Urinary bladder (tissue), 4 donors: Measurements from ENCODE around the gene KRT35. TPM values are rescaled to one million over a fixed set of nuclear protein-coding genes. Genes with fewer than 3 reads are reported as not detected.

ENCODE experiments used
- DNase-seq: peaks from one replicate; pipeline ENCODE4 v3.0.0-alpha.2; 2015; ENCODE audit errors: extremely low spot score
- H3K27ac ChIP-seq: one replicate; pipeline ENCODE4 v1.5.1; 2013; ENCODE audit warnings: low read depth, mild to moderate bottlenecking, moderate library complexity
- H3K36me3 ChIP-seq: one replicate; pipeline ENCODE4 v1.6.1; 2013; ENCODE audit warnings: mild to moderate bottlenecking, moderate library complexity; ENCODE audit not compliant: insufficient read depth
- H3K4me1 ChIP-seq: one replicate; pipeline ENCODE4 v1.6.1; 2013; ENCODE audit warnings: mild to moderate bottlenecking, moderate library complexity; ENCODE audit not compliant: insufficient read depth
- H3K4me3 ChIP-seq: one replicate; pipeline ENCODE4 v1.5.1; 2013; ENCODE audit warnings: low read depth, low read length
- WGBS: extraction: QIAGEN DNeasy Blood & Tissue Kit; methylation state at CpG from one replicate; pipeline ENCODE4 v1.1.7; 2013; 5-methylcytosine and 5-hydroxymethylcytosine counted together
- polyA plus RNA-seq: library from polyadenylated mRNA; stranded (reverse); fragments of 200-250 nt; gene quantifications from one replicate; pipeline ENCODE4 v1.2.3, GENCODE V29; 2013
- total RNA-seq: library from RNA; depleted of rRNA; stranded (reverse); fragments of >200 nt; gene quantifications from one replicate; pipeline ENCODE4 v1.2.3, GENCODE V29; 2014
- donor health status: healthy with polysubstance abuse.
- donor health status: healthy.

KRT35 gene
- total and polyA plus RNA-seq, 2 donors: not detected

- no peak for DNase-seq
- no peak overlapping the region for H3K4me3 ChIP-seq
- H3K4me1 ChIP-seq: no peaks in the 10 kb centered on the region
- no peaks in the 10 kb centered on the region for H3K36me3 ChIP-seq
- H3K27ac ChIP-seq: no peak overlapping the region
These were observed 12.6 kb downstream of the KRT35 start for GRCh38 chr17:41468346-41468745.

- WGBS: 75% methylated on average over 4 of the region's 4 CpGs
- no peak overlapping the region for H3K27ac ChIP-seq
These were observed 13.4 kb downstream of the KRT35 start for GRCh38 chr17:41467561-41467960.

GRCh38 chr17:41466988-41467387 is 14.0 kb downstream of the KRT35 start, which contains the start of gene KRT32:
Gene KRT32, minus strand, starts transcription at chr17:41467386. Its CDS starts 61 bp downstream, at chr17:41467325.
- no peaks in the 10 kb centered on the region for H3K4me1 ChIP-seq
- no peak within 1 kb of the TSS for H3K4me3 ChIP-seq
- WGBS: 94% methylated on average over 14 of the region's 14 CpGs
- no peak for DNase-seq
- H3K27ac ChIP-seq: no peak within 1 kb of the TSS
- no peaks in the 10 kb centered on the region for H3K36me3 ChIP-seq

More at GRCh38 chr17:41467561-41467960, 13.4 kb downstream of the KRT35 start:
- Histone ChIP-seq H3K4me3 (no peak overlapping the region), H3K36me3 (no peaks in the 10 kb centered on the region), H3K4me1 (no peaks in the 10 kb centered on the region)
- DNase-seq: no peak

GRCh38 chr17:41464682-41465081 is 16.3 kb downstream of the KRT35 start:
- WGBS: 22% methylated on average over 6 of the region's 6 CpGs

GRCh38 chr17:41464173-41464572 is 16.8 kb downstream of the KRT35 start:
- H3K36me3 ChIP-seq: no peaks in the 10 kb centered on the region
- no peak overlapping the region for H3K4me3 ChIP-seq
- 87% methylated on average over 11 of the region's 11 CpGs for WGBS
- no peak overlapping the region for H3K27ac ChIP-seq
- no peak for DNase-seq
- no peaks in the 10 kb centered on the region for H3K4me1 ChIP-seq

More at GRCh38 chr17:41464682-41465081, 16.3 kb downstream of the KRT35 start:
- Histone ChIP-seq H3K4me3 (no peak overlapping the region), H3K36me3 (no peaks in the 10 kb centered on the region), H3K4me1 (no peaks in the 10 kb centered on the region), H3K27ac (no peak overlapping the region)
- DNase-seq: no peak

- H3K4me3 ChIP-seq: no peak overlapping the region
- no peak overlapping the region for H3K27ac ChIP-seq
- no peaks in the 10 kb centered on the region for H3K4me1 ChIP-seq
- WGBS: 92% methylated on average over 8 of the region's 8 CpGs
- no peaks in the 10 kb centered on the region for H3K36me3 ChIP-seq
- DNase-seq: no peak
These were observed 17.2 kb downstream of the KRT35 start for GRCh38 chr17:41463746-41464145.

- no peaks in the 10 kb centered on the region for H3K4me1 ChIP-seq
- H3K4me3 ChIP-seq: no peak overlapping the region
- no peak for DNase-seq
- H3K27ac ChIP-seq: no peak overlapping the region
- no peaks in the 10 kb centered on the region for H3K36me3 ChIP-seq
- 83% methylated on average over 15 of the region's 15 CpGs for WGBS
These were observed 18.2 kb downstream of the KRT35 start for GRCh38 chr17:41462705-41463104.

GRCh38 chr17:41457676-41458075 is 23.3 kb downstream of the KRT35 start:
- H3K4me1 ChIP-seq: no peaks in the 10 kb centered on the region

GRCh38 chr17:41456204-41456603 is 24.7 kb downstream of the KRT35 start:
- no peak overlapping the region for H3K4me3 ChIP-seq
- H3K36me3 ChIP-seq: no peaks in the 10 kb centered on the region
- no peak for DNase-seq
- 90% methylated on average over 3 of the region's 3 CpGs for WGBS
- H3K27ac ChIP-seq: no peak overlapping the region
- no peaks in the 10 kb centered on the region for H3K4me1 ChIP-seq

More at GRCh38 chr17:41457676-41458075, 23.3 kb downstream of the KRT35 start:
- no peak for DNase-seq
- no peaks in the 10 kb centered on the region for H3K36me3 ChIP-seq
- WGBS: 73% methylated on average over 4 of the region's 4 CpGs
- H3K27ac ChIP-seq: no peak overlapping the region
- no peak overlapping the region for H3K4me3 ChIP-seq

GRCh38 chr17:41455236-41455635 is 25.7 kb downstream of the KRT35 start:
- H3K27ac ChIP-seq: no peak overlapping the region
- H3K36me3 ChIP-seq: no peaks in the 10 kb centered on the region
- H3K4me3 ChIP-seq: no peak overlapping the region
- WGBS: 80% methylated on average over 1 of the region's 1 CpG
- DNase-seq: no peak
- no peaks in the 10 kb centered on the region for H3K4me1 ChIP-seq

- no peak for DNase-seq
- 93% methylated on average over 3 of the region's 3 CpGs for WGBS
These were observed 27.9 kb downstream of the KRT35 start for GRCh38 chr17:41453066-41453465.

GRCh38 chr17:41452281-41452680 is 28.7 kb downstream of the KRT35 start:
- 68% methylated on average over 4 of the region's 4 CpGs for WGBS
- no peaks in the 10 kb centered on the region for H3K4me1 ChIP-seq
- H3K36me3 ChIP-seq: no peaks in the 10 kb centered on the region
- no peak overlapping the region for H3K27ac ChIP-seq
- H3K4me3 ChIP-seq: no peak overlapping the region
- no peak for DNase-seq

More at GRCh38 chr17:41453066-41453465, 27.9 kb downstream of the KRT35 start:
- Histone ChIP-seq H3K4me3 (no peak overlapping the region), H3K27ac (no peak overlapping the region), H3K36me3 (no peaks in the 10 kb centered on the region), H3K4me1 (no peaks in the 10 kb centered on the region)

- no peak overlapping the region for H3K4me3 ChIP-seq
- H3K4me1 ChIP-seq: no peaks in the 10 kb centered on the region
- no peak overlapping the region for H3K27ac ChIP-seq
- DNase-seq: no peak
- WGBS: 36% methylated on average over 2 of the region's 2 CpGs
- H3K36me3 ChIP-seq: no peaks in the 10 kb centered on the region
These were observed 29.7 kb downstream of the KRT35 start for GRCh38 chr17:41451154-41451728.

- WGBS: 82% methylated on average over 6 of the region's 6 CpGs
- Histone ChIP-seq H3K27ac (no peak overlapping the region), H3K4me3 (no peak overlapping the region), H3K36me3 (no peaks in the 10 kb centered on the region), H3K4me1 (no peaks in the 10 kb centered on the region)
- no peak for DNase-seq
These were observed 31.9 kb downstream of the KRT35 start for GRCh38 chr17:41449008-41449407.

- DNase-seq: no peak
- Histone ChIP-seq H3K36me3 (no peaks in the 10 kb centered on the region), H3K4me3 (no peak overlapping the region), H3K4me1 (no peaks in the 10 kb centered on the region), H3K27ac (no peak overlapping the region)
- 37% methylated on average over 2 of the region's 2 CpGs for WGBS
These were observed 32.4 kb downstream of the KRT35 start for GRCh38 chr17:41448506-41448905.
